Measurements from ENCODE around the gene CCNQ.

- TF ChIP-seq CTCF (IDR thresholded peaks at IDR 0.05), result no peak
- TF ChIP-seq POLR2AphosphoS5 (IDR thresholded peaks at IDR 0.05), result no peak
These were observed 26.3 kb downstream of the CCNQ start for GRCh38 chrX:153572601-153573000.
